Astrocyte (in vitro differentiated cells and primary cell): Measurements from ENCODE around the gene AMOTL2. TPM values are rescaled to one million over a fixed set of nuclear protein-coding genes. Genes with fewer than 3 reads are reported as not detected.
A peak's percentile ranks its signal among the peaks of the same experiment; 100 is the strongest.

Experiments
- DNase-seq: peaks from one replicate; pipeline ENCODE4 v3.0.0-alpha.2; 2010; ENCODE audit warnings: low read depth
- FAIRE-seq: peaks from 2 replicates; lab custom pipeline; 2011; peaks lifted over from hg19 to GRCh38; lab: Jason Lieb, UNC
- H2AFZ ChIP-seq: 2 replicates; pipeline ENCODE4 v1.6.0; 2012; ENCODE audit warnings: low read depth, low read length, inconsistent platforms
- H3K27ac ChIP-seq: 2 replicates; pipeline ENCODE4 v1.5.1; 2011; ENCODE audit warnings: low read depth, low read length, inconsistent platforms
- H3K27me3 ChIP-seq: 2 replicates; pipeline ENCODE4 v1.6.0; 2011; ENCODE audit warnings: low read length, inconsistent platforms; ENCODE audit not compliant: insufficient read depth
- H3K36me3 ChIP-seq: 2 replicates; pipeline ENCODE4 v1.5.1; 2011; ENCODE audit warnings: low read length, inconsistent platforms; ENCODE audit not compliant: insufficient read depth
- H3K4me1 ChIP-seq: 2 replicates; pipeline ENCODE4 v1.5.1; 2011; ENCODE audit warnings: low read length, inconsistent platforms; ENCODE audit not compliant: insufficient read depth
- H3K4me2 ChIP-seq: 2 replicates; pipeline ENCODE4 v1.6.0; 2012; ENCODE audit warnings: low read length, inconsistent platforms
- H3K4me3 ChIP-seq: 2 replicates; pipeline ENCODE4 v1.5.1; 2011; ENCODE audit warnings: low read depth, mild to moderate bottlenecking, low read length, inconsistent platforms; ENCODE audit not compliant: insufficient read depth
- H3K79me2 ChIP-seq: 2 replicates; pipeline ENCODE4 v1.6.0; 2012; ENCODE audit warnings: mild to moderate bottlenecking, low read length, inconsistent platforms; ENCODE audit not compliant: insufficient read depth
- H3K9ac ChIP-seq: 2 replicates; pipeline ENCODE4 v1.6.0; 2012; ENCODE audit warnings: mild to moderate bottlenecking, low read length, inconsistent platforms
- H3K9me3 ChIP-seq: 2 replicates; pipeline ENCODE4 v1.5.1; 2012; ENCODE audit warnings: low read depth, mild to moderate bottlenecking, low read length, inconsistent platforms; ENCODE audit not compliant: insufficient read depth
- H4K20me1 ChIP-seq: 2 replicates; pipeline ENCODE4 v1.6.0; 2012; ENCODE audit warnings: low read length, inconsistent platforms; ENCODE audit not compliant: insufficient read depth
- H3K27ac Mint-ChIP-seq: one replicate; pipeline ENCODE4 v1.8.0; 2021; ENCODE audit warnings: mild to moderate bottlenecking, mixed read lengths; ENCODE audit not compliant: unreplicated experiment
- H3K27me3 Mint-ChIP-seq: one replicate; pipeline ENCODE4 v1.8.0; 2021; ENCODE audit warnings: low read depth, mixed read lengths; ENCODE audit not compliant: unreplicated experiment
- H3K36me3 Mint-ChIP-seq: one replicate; pipeline ENCODE4 v1.8.0; 2021; ENCODE audit warnings: low read depth, mixed read lengths; ENCODE audit not compliant: unreplicated experiment
- H3K4me1 Mint-ChIP-seq: one replicate; pipeline ENCODE4 v1.8.0; 2021; ENCODE audit warnings: low read depth, mixed read lengths; ENCODE audit not compliant: unreplicated experiment
- H3K4me3 Mint-ChIP-seq: one replicate; pipeline ENCODE4 v1.8.0; 2021; ENCODE audit warnings: mild to moderate bottlenecking, moderate library complexity, mixed read lengths; ENCODE audit not compliant: unreplicated experiment
- H3K9me3 Mint-ChIP-seq: one replicate; pipeline ENCODE4 v1.8.0; 2021; ENCODE audit warnings: mild to moderate bottlenecking, mixed read lengths; ENCODE audit not compliant: unreplicated experiment
- EZH2 ChIP-seq: IDR thresholded peaks from 2 replicates; pipeline ENCODE4 v1.6.1; 2012; ENCODE audit warnings: mild to moderate bottlenecking, low read length, inconsistent platforms; ENCODE audit not compliant: insufficient read depth
- total RNA-seq: library from RNA; stranded (reverse); gene quantifications from 2 replicates; pipeline ENCODE4 v1.2.1, GENCODE V29; 2021
- TF ChIP-seq, protein P1 (sequence below): IDR thresholded peaks from 2 replicates; pipeline ENCODE4 v1.5.1; 2011; ENCODE audit warnings: low read depth, mild to moderate bottlenecking, inconsistent platforms, low read length, moderate library complexity; ENCODE audit not compliant: insufficient read depth

Gene AMOTL2
- total RNA-seq, 1 donor from 2014 or later: 197 TPM

DNA sequence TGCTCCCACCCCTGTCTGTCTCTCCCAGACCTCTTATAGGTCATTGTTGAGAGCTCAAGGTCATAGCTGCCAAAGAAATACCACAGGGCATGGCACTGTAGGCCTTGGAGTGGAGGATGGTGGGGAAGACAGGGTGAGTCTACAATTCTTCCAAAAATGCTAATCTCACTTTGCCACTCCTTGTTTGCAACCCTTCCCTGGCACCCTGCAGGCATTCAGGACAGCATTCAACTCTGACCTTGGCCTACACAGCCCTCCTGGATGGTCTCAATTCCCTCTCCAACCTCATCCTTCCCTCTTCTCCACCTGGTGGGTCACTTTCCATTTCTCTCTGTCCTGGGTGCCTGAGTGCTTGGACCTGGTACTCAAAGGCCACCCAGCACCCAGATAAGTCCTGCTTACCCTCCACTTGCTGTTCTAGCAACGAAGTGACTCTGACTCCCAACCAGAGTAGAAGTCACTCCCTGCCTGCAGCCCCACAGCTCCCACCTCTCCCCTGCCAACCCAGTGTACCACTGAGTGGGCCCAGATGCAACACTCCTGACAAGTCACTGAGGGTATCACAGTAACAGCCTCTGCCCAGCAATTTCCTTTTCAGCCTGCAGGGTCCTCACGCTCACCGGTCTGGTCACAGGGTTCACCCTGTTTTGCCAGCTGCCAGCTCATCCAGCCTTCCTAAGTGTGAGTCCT, 36.6 kb downstream of the AMOTL2 start:
- H3K36me3 ChIP-seq: no peaks in the 10 kb centered on the region
- FAIRE-seq: no peak

GRCh38 chr3:134337071-134337482, 37.2 kb downstream of the AMOTL2 start:
- H4K20me1 ChIP-seq: no peaks in the 10 kb centered on the region
- no peaks in the 10 kb centered on the region for H3K27me3 ChIP-seq
- Mint-ChIP-seq H3K27ac (peak overlapping the region; percentile 91), H3K9me3 (peaks cover 2% of the 10 kb centered on the region), H3K4me1 (peaks cover 60% of the 10 kb centered on the region), H3K36me3 (no peaks in the 10 kb centered on the region), H3K27me3 (no peaks in the 10 kb centered on the region), H3K4me3 (no peak overlapping the region)
- no peak overlapping the region for H3K4me3 ChIP-seq
- no peak overlapping the region for H3K4me2 ChIP-seq
- DNase-seq (no peak), FAIRE-seq (no peak)
- TF ChIP-seq, protein P1, sequence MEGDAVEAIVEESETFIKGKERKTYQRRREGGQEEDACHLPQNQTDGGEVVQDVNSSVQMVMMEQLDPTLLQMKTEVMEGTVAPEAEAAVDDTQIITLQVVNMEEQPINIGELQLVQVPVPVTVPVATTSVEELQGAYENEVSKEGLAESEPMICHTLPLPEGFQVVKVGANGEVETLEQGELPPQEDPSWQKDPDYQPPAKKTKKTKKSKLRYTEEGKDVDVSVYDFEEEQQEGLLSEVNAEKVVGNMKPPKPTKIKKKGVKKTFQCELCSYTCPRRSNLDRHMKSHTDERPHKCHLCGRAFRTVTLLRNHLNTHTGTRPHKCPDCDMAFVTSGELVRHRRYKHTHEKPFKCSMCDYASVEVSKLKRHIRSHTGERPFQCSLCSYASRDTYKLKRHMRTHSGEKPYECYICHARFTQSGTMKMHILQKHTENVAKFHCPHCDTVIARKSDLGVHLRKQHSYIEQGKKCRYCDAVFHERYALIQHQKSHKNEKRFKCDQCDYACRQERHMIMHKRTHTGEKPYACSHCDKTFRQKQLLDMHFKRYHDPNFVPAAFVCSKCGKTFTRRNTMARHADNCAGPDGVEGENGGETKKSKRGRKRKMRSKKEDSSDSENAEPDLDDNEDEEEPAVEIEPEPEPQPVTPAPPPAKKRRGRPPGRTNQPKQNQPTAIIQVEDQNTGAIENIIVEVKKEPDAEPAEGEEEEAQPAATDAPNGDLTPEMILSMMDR: no peak
- TF ChIP-seq EZH2: no peak
- H2AFZ ChIP-seq: no peak overlapping the region
- H3K79me2 ChIP-seq: no peaks in the 10 kb centered on the region
- no peaks in the 10 kb centered on the region for H3K36me3 ChIP-seq
- H3K9ac ChIP-seq: no peak overlapping the region
- H3K4me1 ChIP-seq: peaks cover 33% of the 10 kb centered on the region
- H3K9me3 ChIP-seq: no peaks in the 10 kb centered on the region
- H3K27ac ChIP-seq: no peak overlapping the region

More for the DNA sequence above, 36.6 kb downstream of the AMOTL2 start:
- Mint-ChIP-seq H3K4me1 (peaks cover 54% of the 10 kb centered on the region), H3K27ac (peak overlapping the region; percentile 82), H3K36me3 (no peaks in the 10 kb centered on the region), H3K9me3 (peaks cover 2% of the 10 kb centered on the region), H3K4me3 (no peak overlapping the region), H3K27me3 (no peaks in the 10 kb centered on the region)
- Histone ChIP-seq H3K9me3 (no peaks in the 10 kb centered on the region), H3K27ac (no peak overlapping the region), H3K4me3 (no peak overlapping the region), H3K27me3 (no peaks in the 10 kb centered on the region), H2AFZ (no peak overlapping the region), H4K20me1 (no peaks in the 10 kb centered on the region), H3K9ac (no peak overlapping the region), H3K4me2 (no peak overlapping the region), H3K4me1 (peaks cover 29% of the 10 kb centered on the region), H3K79me2 (no peaks in the 10 kb centered on the region)
- TF ChIP-seq, protein P1: no peak
- TF ChIP-seq EZH2: no peak
- DNase-seq: no peak

- Histone ChIP-seq H3K4me3 (no peak overlapping the region), H3K4me2 (peak overlapping the region; percentile 2), H3K4me1 (peaks cover 38% of the 10 kb centered on the region), H3K9me3 (no peaks in the 10 kb centered on the region), H3K36me3 (no peaks in the 10 kb centered on the region), H3K79me2 (no peaks in the 10 kb centered on the region), H3K27ac (no peak overlapping the region), H4K20me1 (no peaks in the 10 kb centered on the region), H3K9ac (no peak overlapping the region), H3K27me3 (no peaks in the 10 kb centered on the region), H2AFZ (no peak overlapping the region)
- H3K27me3 Mint-ChIP-seq: no peaks in the 10 kb centered on the region
- TF ChIP-seq EZH2: no peak
- TF ChIP-seq, protein P1: no peak
- peak overlapping the region; percentile 91 for H3K27ac Mint-ChIP-seq
- H3K36me3 Mint-ChIP-seq: no peaks in the 10 kb centered on the region
- FAIRE-seq (no peak), DNase-seq (peak; percentile 79)
- peaks cover 2% of the 10 kb centered on the region for H3K9me3 Mint-ChIP-seq
- peaks cover 64% of the 10 kb centered on the region for H3K4me1 Mint-ChIP-seq
- no peak overlapping the region for H3K4me3 Mint-ChIP-seq
Measured at GRCh38 chr3:134336587-134336986, 37.7 kb downstream of the AMOTL2 start.
